NCI-H1092 (cell line): Measurements from ENCODE around the gene CABCOCO1.
A peak's percentile ranks its signal among the peaks of the same experiment; 100 is the strongest.
"Not testable (repeated sequence)": the region's sequence is repeated elsewhere in the genome, so short reads cannot be mapped to it uniquely, and the experiment has no call there.

Experiments
- DNase-seq: peaks from one replicate; lab custom pipeline; 2025; lab: John Stamatoyannopoulos, UW

Gene CABCOCO1

GRCh38 chr10:61719475-61719874, 56.7 kb downstream of the CABCOCO1 start:
- not testable (repeated sequence) for DNase-seq

- no peak for DNase-seq
Measured at GRCh38 chr10:61719906-61720305, 57.2 kb downstream of the CABCOCO1 start.

GRCh38 chr10:61721431-61721830, 58.7 kb downstream of the CABCOCO1 start:
- DNase-seq, result no peak

DNA sequence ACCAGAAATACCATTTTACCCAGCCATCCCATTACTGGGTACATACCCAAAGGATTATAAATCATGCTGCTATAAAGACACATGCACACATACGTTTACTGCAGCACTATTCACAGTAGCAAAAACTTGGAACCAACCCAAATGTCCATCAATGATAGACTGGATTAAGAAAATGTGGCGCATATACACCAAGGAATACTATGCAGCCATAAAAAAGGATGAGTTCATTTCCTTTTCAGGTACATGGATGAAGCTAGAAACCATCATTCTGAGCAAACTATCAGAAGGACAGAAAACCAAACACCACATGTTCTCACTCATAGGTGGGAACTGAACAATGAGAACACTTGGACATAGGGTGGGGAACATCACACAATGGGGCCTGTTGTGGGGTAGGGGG, 62.5 kb downstream of the CABCOCO1 start:
- DNase-seq, result not testable (repeated sequence)

GRCh38 chr10:61729596-61729995, 66.9 kb downstream of the CABCOCO1 start:
- DNase-seq, result no peak

- DNase-seq, result no peak
Measured at GRCh38 chr10:61730671-61731070, 67.9 kb downstream of the CABCOCO1 start.

- no peak for DNase-seq
Measured at GRCh38 chr10:61731638-61732037, 68.9 kb downstream of the CABCOCO1 start.

- DNase-seq, result no peak
Measured at GRCh38 chr10:61732629-61733278, 70.0 kb downstream of the CABCOCO1 start.

- peak; percentile 48 for DNase-seq
Measured at GRCh38 chr10:61733358-61733940, 70.7 kb downstream of the CABCOCO1 start.

- DNase-seq, result no peak
Measured at GRCh38 chr10:61735882-61736281, 73.2 kb downstream of the CABCOCO1 start.

DNA sequence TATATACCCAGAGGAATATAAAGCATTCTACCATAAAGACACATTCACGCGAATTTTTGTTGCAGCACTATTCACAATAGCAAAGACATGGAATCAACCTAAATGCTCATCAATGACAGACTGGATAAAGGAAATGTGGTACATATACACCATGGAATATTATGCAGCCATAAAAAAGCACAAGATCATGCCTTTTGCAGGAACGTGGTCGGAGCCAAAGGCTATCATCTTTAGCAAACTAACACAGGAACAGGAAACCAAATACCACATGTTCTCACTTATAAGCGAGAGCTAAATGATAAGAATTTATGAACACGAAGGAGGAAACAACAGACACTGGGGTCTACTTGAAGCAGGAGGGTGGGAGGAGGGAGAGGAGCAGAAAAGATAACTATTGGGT, 74.7 kb downstream of the CABCOCO1 start:
- not testable (repeated sequence) for DNase-seq

DNA sequence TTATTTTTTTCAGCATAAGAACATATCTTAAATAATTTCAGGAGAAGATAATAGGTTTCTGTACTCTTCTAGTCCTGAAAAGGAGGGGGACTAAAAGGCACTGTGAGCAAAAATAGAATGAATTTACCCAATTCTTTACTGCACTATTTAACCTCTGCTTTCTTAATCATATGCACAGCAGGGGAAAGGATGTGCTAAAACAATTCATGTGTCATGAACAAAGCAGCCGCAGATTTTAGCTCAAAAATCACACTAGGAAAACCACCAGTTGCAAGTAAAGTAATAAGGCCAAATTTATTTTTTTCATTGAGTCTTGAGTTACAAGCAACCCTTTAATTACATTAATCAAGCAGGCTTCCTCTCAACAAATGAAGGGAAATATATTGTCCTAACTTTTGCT, 80.1 kb downstream of the CABCOCO1 start:
- DNase-seq, result no peak

GRCh38 chr10:61744469-61744868, 81.7 kb downstream of the CABCOCO1 start:
- no peak for DNase-seq

- no peak for DNase-seq
Measured at GRCh38 chr10:61746377-61746776, 83.6 kb downstream of the CABCOCO1 start.

DNA sequence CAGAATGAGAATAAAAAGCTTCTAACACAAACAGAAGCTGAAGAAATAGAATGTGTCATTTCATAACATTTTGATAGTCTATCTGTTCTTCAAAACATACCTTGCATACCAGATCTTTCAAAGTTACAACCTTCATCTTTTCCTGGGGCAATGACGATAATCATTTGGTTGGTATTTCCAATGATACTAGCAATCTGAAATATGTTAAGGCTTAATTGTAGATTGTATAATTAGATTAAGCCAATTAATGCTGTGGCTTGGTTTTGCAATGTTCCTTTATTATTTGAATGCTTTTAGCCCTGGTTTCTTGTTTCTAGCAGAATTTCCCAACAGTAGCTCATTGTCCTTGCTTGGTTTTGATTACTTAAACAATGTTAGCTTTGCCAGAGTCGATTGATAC, 84.6 kb downstream of the CABCOCO1 start:
- DNase-seq, result no peak

GRCh38 chr10:61749291-61749690, 86.6 kb downstream of the CABCOCO1 start:
- DNase-seq, result no peak

DNA sequence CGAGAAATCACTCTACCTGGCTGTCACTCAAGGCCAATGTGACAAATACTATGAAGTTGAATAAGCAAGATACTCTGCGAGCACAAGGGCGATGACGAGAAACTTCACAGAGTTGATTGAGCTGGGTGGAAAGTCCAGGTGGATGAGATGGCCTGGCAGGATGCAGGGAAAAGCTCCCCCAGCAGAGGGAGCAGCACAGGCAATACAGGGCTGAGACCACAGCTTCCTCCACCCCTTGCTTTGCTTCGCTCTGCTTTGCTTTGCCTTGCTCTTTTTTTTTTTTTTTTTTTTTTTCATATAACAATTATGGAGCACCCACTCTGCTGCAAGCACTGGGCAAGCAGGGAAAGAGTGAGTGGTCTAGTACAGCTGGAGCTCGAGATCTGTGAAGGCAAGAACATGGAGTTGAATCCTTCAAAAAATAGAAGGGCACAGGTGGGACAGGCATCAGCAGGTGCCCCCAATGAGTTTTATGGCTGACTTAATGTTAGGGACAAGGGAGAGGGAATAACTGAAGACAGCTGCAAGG, 88.3 kb downstream of the CABCOCO1 start:
- DNase-seq, result no peak

DNA sequence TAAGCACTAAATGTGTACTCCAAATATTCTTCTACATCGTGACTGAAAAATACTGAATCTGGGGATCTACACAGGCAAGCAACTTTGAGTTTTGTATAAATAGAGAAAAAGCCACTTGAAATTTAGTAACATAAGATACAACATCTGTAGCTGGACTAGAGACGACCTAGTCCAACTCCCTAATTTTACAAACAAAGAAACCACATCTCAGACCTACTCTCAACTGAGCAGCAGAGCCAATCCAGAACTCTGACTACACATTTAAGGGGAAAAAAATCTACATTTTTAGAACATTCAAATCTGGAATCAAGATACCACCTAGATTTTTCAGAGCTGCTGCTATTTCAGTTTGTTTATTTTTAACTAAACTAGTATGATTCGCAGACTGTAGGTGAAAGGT, 88.9 kb downstream of the CABCOCO1 start:
- DNase-seq, result no peak

GRCh38 chr10:61752111-61753011, 89.6 kb downstream of the CABCOCO1 start:
- no peak for DNase-seq

GRCh38 chr10:61753453-61753852, 90.7 kb downstream of the CABCOCO1 start:
- no peak for DNase-seq

GRCh38 chr10:61754587-61755550, 92.1 kb downstream of the CABCOCO1 start:
- no peak for DNase-seq

DNA sequence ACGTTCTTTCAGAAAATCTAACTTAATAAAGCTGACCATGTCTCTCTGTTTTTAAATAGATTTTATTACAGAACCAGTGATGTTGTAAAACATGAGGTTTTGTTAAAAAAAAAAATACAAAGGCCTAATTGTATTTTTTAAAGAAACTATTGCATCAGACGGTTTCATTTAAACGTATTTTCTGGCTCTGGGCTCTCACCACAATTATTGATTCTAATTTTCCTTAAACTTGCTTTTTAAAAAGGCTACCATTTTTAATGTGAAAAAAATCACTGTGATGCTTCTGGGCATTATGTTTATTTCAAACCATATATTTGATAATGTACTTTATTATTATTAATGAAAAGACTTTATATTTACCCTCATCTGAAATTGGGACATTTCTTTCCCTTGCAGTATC, 94.3 kb downstream of the CABCOCO1 start:
- DNase-seq, result no peak
